Liver (tissue), 9 donors: Measurements from ENCODE around the gene ASGR2. TPM values are rescaled to one million over a fixed set of nuclear protein-coding genes. Genes with fewer than 3 reads are reported as not detected.
A peak's percentile ranks its signal among the peaks of the same experiment; 100 is the strongest.

Source experiments
- DNase-seq: peaks from one replicate; pipeline ENCODE4 v3.0.0-alpha.2; 2017; ENCODE audit warnings: low spot score
- H3K27ac ChIP-seq, 2 donors: one replicate each; pipeline ENCODE4 v1.7.0; 2013; ENCODE audit warnings: inconsistent platforms in 2 of 2, low read length in 2 of 2, control low read depth in 1 of 2, low read depth in 1 of 2, mild to moderate bottlenecking in 1 of 2
- H3K27me3 ChIP-seq, 4 donors: one replicate each; pipeline versions ENCODE4 v1.6.1 to v1.7.0; 2013; ENCODE audit warnings: low read length in 3 of 4, inconsistent platforms in 1 of 4, mild to moderate bottlenecking in 1 of 4, moderate library complexity in 1 of 4; ENCODE audit not compliant: control insufficient read depth in 4 of 4, insufficient read depth in 4 of 4
- H3K36me3 ChIP-seq, 4 donors: one replicate each; pipeline versions ENCODE4 v1.6.1 to v1.7.0; 2013; ENCODE audit warnings: low read length in 3 of 4, mild to moderate bottlenecking in 3 of 4, low read depth in 1 of 4, moderate library complexity in 1 of 4; ENCODE audit not compliant: control insufficient read depth in 4 of 4, insufficient read depth in 3 of 4
- H3K4me1 ChIP-seq, 4 donors: one replicate each; pipeline versions ENCODE4 v1.6.1 to v1.7.0; 2013; ENCODE audit warnings: low read length in 3 of 4, mild to moderate bottlenecking in 3 of 4, moderate library complexity in 1 of 4; ENCODE audit not compliant: control insufficient read depth in 4 of 4, insufficient read depth in 4 of 4
- H3K4me3 ChIP-seq, 3 donors: one replicate each; pipeline versions ENCODE4 v1.6.1 to v1.7.0; 2013; ENCODE audit warnings: low read length in 3 of 3, control low read depth in 1 of 3, low read depth in 1 of 3, mild to moderate bottlenecking in 1 of 3
- H3K9ac ChIP-seq, 2 donors: one replicate each; pipeline ENCODE4 v1.7.0; 2013; ENCODE audit warnings: low read length in 2 of 2, mild to moderate bottlenecking in 2 of 2, moderate library complexity in 2 of 2, control low read depth in 1 of 2, low read depth in 1 of 2
- H3K9me3 ChIP-seq, 4 donors: one replicate each; pipeline versions ENCODE4 v1.6.1 to v1.7.0; 2013; ENCODE audit warnings: low read length in 3 of 4; ENCODE audit not compliant: control insufficient read depth in 4 of 4
- ATF3 ChIP-seq: IDR thresholded peaks from 2 replicates; pipeline ENCODE4 v1.6.1; 2016; ENCODE audit warnings: antibody characterized with exemption
- FOXA2 ChIP-seq: IDR thresholded peaks from 2 replicates; pipeline ENCODE4 v1.6.1; 2016; ENCODE audit warnings: antibody characterized with exemption
- HNF4A ChIP-seq, 2 donors: conservative IDR thresholded peaks; 2 replicates each; pipeline ENCODE4 v1.6.1; 2016; ENCODE audit warnings: antibody characterized with exemption in 2 of 2, mild to moderate bottlenecking in 2 of 2
- HNF4G ChIP-seq: IDR thresholded peaks from 2 replicates; pipeline ENCODE4 v1.6.1; 2016; ENCODE audit warnings: antibody characterized with exemption
- JUND ChIP-seq, 2 donors: IDR thresholded peaks; 2 replicates each; pipeline ENCODE4 v1.6.1; 2016; ENCODE audit warnings: antibody characterized with exemption in 2 of 2
- NR2F2 ChIP-seq: IDR thresholded peaks from 2 replicates; pipeline ENCODE4 v1.6.1; 2016; ENCODE audit warnings: antibody characterized with exemption
- RAD21 ChIP-seq, 2 donors: IDR thresholded peaks; 2 replicates each; pipeline ENCODE4 v1.6.1; 2016; ENCODE audit warnings: antibody characterized with exemption in 2 of 2, mild to moderate bottlenecking in 2 of 2
- REST ChIP-seq: IDR thresholded peaks from 2 replicates; pipeline ENCODE4 v1.6.1; 2016; ENCODE audit warnings: antibody characterized with exemption, mild to moderate bottlenecking
- SP1 ChIP-seq: IDR thresholded peaks from 2 replicates; pipeline ENCODE4 v1.6.1; 2018; ENCODE audit warnings: antibody characterized with exemption, mild to moderate bottlenecking
- TAF1 ChIP-seq: conservative IDR thresholded peaks from 2 replicates; pipeline ENCODE4 v1.6.1; 2016; ENCODE audit warnings: antibody characterized with exemption, mild to moderate bottlenecking
- YY1 ChIP-seq: IDR thresholded peaks from 2 replicates; pipeline ENCODE4 v1.6.1; 2016; ENCODE audit warnings: antibody characterized with exemption, mild to moderate bottlenecking
- WGBS: extraction: QIAGEN DNeasy Blood & Tissue Kit; methylation state at CpG from one replicate; pipeline ENCODE4 v1.1.7; 2013; 5-methylcytosine and 5-hydroxymethylcytosine counted together
- polyA plus RNA-seq, 2 donors: library from polyadenylated mRNA; stranded (reverse) in 1 of 2; unstranded in 1 of 2; fragments of 200-250 nt in 1 of 2; fragments of >200 nt in 1 of 2; fragmentation: Nextera tagmentation in 1 of 2; extraction: Ambion mirVana in 1 of 2; gene quantifications; one replicate each; pipeline versions ENCODE4 v1.2.1 to v1.2.3, GENCODE V29; 2013 to 2015
- total RNA-seq, 2 donors: library from RNA; depleted of rRNA; stranded (reverse); fragments of >200 nt; gene quantifications; one replicate each; pipeline ENCODE4 v1.2.3, GENCODE V29; 2014
- TF ChIP-seq, protein P1 (sequence below): IDR thresholded peaks from 2 replicates; pipeline ENCODE4 v1.6.1; 2016; ENCODE audit warnings: antibody characterized with exemption
- TF ChIP-seq, protein P2 (sequence below): fragments of 150-350 bp; IDR thresholded peaks from 2 replicates; pipeline ENCODE4 v1.5.1; 2017; ENCODE audit warnings: improper control_type of control experiment, low read depth, low read length; ENCODE audit not compliant: missing input control
- donor health status: healthy.
- donor health status: healthy.
- donor health status: healthy.
- donor health status: healthy.
- donor health status: healthy.

ASGR2 gene
- total and polyA plus RNA-seq, 4 donors, result 188 to 657 (median 493) TPM

GRCh38 chr17:7112510-7113108 lies 2.0 kb downstream of the ASGR2 start:
- no peak for DNase-seq
- Histone ChIP-seq H3K36me3 (peaks cover 0 to 7% (median 5%) of the 10 kb centered on the region in 4 donors), H3K4me1 (peaks cover 2 to 40% (median 27%) of the 10 kb centered on the region in 4 donors), H3K4me3 (peak overlapping the region; percentile 52 to 91 (median 89)), H3K27me3 (no peaks in the 10 kb centered on the region), H3K9ac (peak overlapping the region in 1 of 2 donors; percentile 43), H3K9me3 (no peaks in the 10 kb centered on the region), H3K27ac (peak overlapping the region; percentile 93 to 97)
- no peak for TF ChIP-seq JUND (IDR thresholded peaks at IDR 0.05)
- TF ChIP-seq YY1, result peak; percentile 50
- 30% methylated on average over 10 of the region's 10 CpGs for WGBS

DNA sequence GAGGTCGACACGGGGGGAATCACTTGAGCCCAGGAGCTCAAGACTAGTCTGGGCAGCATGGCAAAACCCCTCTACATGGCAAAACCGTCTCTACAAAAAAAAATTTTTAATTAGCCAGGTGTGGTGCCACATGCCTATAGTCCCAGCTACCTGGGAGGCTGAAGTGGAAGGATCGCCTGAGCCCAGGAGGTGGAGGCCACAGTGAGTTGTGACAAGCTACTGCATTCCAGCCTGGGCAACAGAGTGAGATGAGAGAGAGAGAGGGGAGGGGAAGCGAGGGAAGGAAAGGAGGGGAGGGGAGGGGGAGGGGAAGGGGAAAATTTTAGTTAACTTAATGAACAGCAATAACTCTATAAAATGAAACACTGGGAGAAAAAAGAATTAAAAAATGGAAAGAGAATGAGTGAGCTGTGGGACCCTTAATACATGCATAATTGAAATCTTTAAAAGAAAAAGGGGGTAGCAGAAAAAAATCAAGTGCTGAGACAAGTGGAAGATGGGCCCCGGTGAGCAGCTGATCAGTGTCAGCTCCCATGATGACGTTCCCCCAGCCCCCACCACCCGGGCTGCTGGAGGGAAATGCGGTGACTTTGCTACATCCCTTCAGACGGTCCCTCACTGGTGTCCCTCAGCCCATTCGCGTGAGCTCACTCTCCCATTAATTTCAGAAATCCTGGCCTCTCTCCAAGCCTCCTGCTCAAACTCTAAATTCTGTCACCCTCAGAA lies 2.7 kb downstream of the ASGR2 start:
- Histone ChIP-seq H3K9me3 (no peaks in the 10 kb centered on the region), H3K9ac (no peak overlapping the region), H3K4me1 (peaks cover 2 to 38% (median 26%) of the 10 kb centered on the region in 4 donors), H3K27ac (peak overlapping the region; percentile 93 to 97), H3K4me3 (peak overlapping the region; percentile 52 to 91 (median 89)), H3K36me3 (peaks cover 0 to 14% (median 7%) of the 10 kb centered on the region in 4 donors), H3K27me3 (no peaks in the 10 kb centered on the region)
- WGBS, result 31% methylated on average over 11 of the region's 12 CpGs
- DNase-seq, result no peak
- no peak for TF ChIP-seq NR2F2
- no peak for TF ChIP-seq FOXA2
- no peak for TF ChIP-seq RAD21 (IDR thresholded peaks at IDR 0.05)
- TF ChIP-seq, protein P1, sequence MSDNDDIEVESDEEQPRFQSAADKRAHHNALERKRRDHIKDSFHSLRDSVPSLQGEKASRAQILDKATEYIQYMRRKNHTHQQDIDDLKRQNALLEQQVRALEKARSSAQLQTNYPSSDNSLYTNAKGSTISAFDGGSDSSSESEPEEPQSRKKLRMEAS, result no peak
- no peak for TF ChIP-seq TAF1

GRCh38 chr17:7110617-7111306 lies 3.9 kb downstream of the ASGR2 start:
- Histone ChIP-seq H3K4me3 (no peak overlapping the region), H3K9ac (no peak overlapping the region)

More at GRCh38 chr17:7110617-7111306, 3.9 kb downstream of the ASGR2 start:
- H3K27me3 ChIP-seq, result no peaks in the 10 kb centered on the region
- peaks cover 2 to 32% (median 23%) of the 10 kb centered on the region in 4 donors for H3K4me1 ChIP-seq
- no peaks in the 10 kb centered on the region for H3K9me3 ChIP-seq
- H3K36me3 ChIP-seq, result peaks cover 0 to 21% (median 11%) of the 10 kb centered on the region in 4 donors
- DNase-seq, result no peak
- no peak overlapping the region for H3K27ac ChIP-seq
- no peak for TF ChIP-seq YY1
- TF ChIP-seq FOXA2, result no peak
- TF ChIP-seq, protein P2, sequence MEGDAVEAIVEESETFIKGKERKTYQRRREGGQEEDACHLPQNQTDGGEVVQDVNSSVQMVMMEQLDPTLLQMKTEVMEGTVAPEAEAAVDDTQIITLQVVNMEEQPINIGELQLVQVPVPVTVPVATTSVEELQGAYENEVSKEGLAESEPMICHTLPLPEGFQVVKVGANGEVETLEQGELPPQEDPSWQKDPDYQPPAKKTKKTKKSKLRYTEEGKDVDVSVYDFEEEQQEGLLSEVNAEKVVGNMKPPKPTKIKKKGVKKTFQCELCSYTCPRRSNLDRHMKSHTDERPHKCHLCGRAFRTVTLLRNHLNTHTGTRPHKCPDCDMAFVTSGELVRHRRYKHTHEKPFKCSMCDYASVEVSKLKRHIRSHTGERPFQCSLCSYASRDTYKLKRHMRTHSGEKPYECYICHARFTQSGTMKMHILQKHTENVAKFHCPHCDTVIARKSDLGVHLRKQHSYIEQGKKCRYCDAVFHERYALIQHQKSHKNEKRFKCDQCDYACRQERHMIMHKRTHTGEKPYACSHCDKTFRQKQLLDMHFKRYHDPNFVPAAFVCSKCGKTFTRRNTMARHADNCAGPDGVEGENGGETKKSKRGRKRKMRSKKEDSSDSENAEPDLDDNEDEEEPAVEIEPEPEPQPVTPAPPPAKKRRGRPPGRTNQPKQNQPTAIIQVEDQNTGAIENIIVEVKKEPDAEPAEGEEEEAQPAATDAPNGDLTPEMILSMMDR, result no peak
- no peak for TF ChIP-seq SP1
- no peak for TF ChIP-seq HNF4G
- TF ChIP-seq HNF4A (conservative IDR thresholded peaks at IDR 0.05), result no peak
- TF ChIP-seq JUND (IDR thresholded peaks at IDR 0.05), result no peak
- no peak for TF ChIP-seq ATF3
- TF ChIP-seq REST, result no peak
- no peak for TF ChIP-seq TAF1
- TF ChIP-seq, protein P1, result no peak
- WGBS, result 53% methylated on average over 11 of the region's 11 CpGs
